Tibial nerve (tissue), 4 donors: ENCODE data around the gene AASS. TPM values are rescaled to one million over a fixed set of nuclear protein-coding genes. Genes with fewer than 3 reads are reported as not detected.

Source experiments
- DNase-seq, 2 donors: peaks; one replicate each; pipeline ENCODE4 v3.0.0-alpha.2; 2019; ENCODE audit warnings: low spot score in 2 of 2
- H3K27ac ChIP-seq, 4 donors: fragments of 200-600 bp; sonication (generic) in 3 of 4; one replicate each; pipeline ENCODE4 v1.5.1; 2017 to 2019; ENCODE audit warnings: mild to moderate bottlenecking in 1 of 4
- H3K27me3 ChIP-seq, 2 donors: fragments of 200-600 bp; sonication (generic) in 1 of 2; one replicate each; pipeline versions ENCODE4 v1.5.1 to v1.6.0; 2017 to 2019
- H3K36me3 ChIP-seq, 3 donors: fragments of 200-600 bp; sonication (generic); one replicate each; pipeline ENCODE4 v1.5.1; 2018 to 2019
- H3K4me1 ChIP-seq, 4 donors: fragments of 200-600 bp; sonication (generic) in 3 of 4; one replicate each; pipeline ENCODE4 v1.5.1; 2017 to 2019
- H3K4me3 ChIP-seq, 4 donors: fragments of 200-600 bp; sonication (generic) in 3 of 4; one replicate each; pipeline ENCODE4 v1.5.1; 2017 to 2019; ENCODE audit warnings: mild to moderate bottlenecking in 1 of 4, moderate library complexity in 1 of 4
- H3K9me3 ChIP-seq, 4 donors: fragments of 200-600 bp; sonication (generic) in 3 of 4; one replicate each; pipeline ENCODE4 v1.5.1; 2017 to 2019
- CTCF ChIP-seq, 5 experiments: fragments of 200-600 bp in 3 of 5; fragments of 450-650 bp in 2 of 5; sonication (generic) in 3 of 5; IDR thresholded peaks; one replicate each; pipeline ENCODE4 v1.5.1; 2016 to 2019; ENCODE audit warnings: antibody characterized with exemption in 5 of 5, mild to moderate bottlenecking in 3 of 5, moderate library complexity in 2 of 5
- EP300 ChIP-seq, 2 donors: sonication (generic); formaldehyde crosslinking; IDR thresholded peaks; one replicate each; pipeline ENCODE4 v1.6.1; 2017; ENCODE audit warnings: antibody characterized with exemption in 2 of 2, mild to moderate bottlenecking in 1 of 2
- POLR2A ChIP-seq, 2 donors: fragments of 450-650 bp; IDR thresholded peaks; one replicate each; pipeline ENCODE4 v1.6.1; 2017; ENCODE audit warnings: antibody characterized with exemption in 2 of 2, mild to moderate bottlenecking in 2 of 2, moderate library complexity in 2 of 2
- WGBS, 2 donors: methylation state at CpG; one replicate each; pipeline ENCODE4 v1.1.5; 2018; 5-methylcytosine and 5-hydroxymethylcytosine counted together
- total RNA-seq, 4 donors: library from RNA; depleted of rRNA; stranded (reverse); fragments of >200 nt; gene quantifications; one replicate each; pipeline ENCODE4 v1.1.0, GENCODE V29; 2016

Gene AASS
- total RNA-seq, 4 donors from 2014 or later = 141 to 231 (median 189) TPM

- TF ChIP-seq POLR2A (IDR thresholded peaks at IDR 0.05) (no peak), CTCF (IDR thresholded peaks at IDR 0.05) (no peak), EP300 (IDR thresholded peaks at IDR 0.05) (no peak)
- no peak for DNase-seq
- Histone ChIP-seq H3K27me3 (no peaks in the 10 kb centered on the region), H3K9me3 (no peaks in the 10 kb centered on the region), H3K4me1 (peaks cover 0 to 23% (median 6%) of the 10 kb centered on the region in 4 donors), H3K36me3 (peaks cover 0 to 32% (median 0%) of the 10 kb centered on the region in 3 donors), H3K27ac (no peak overlapping the region), H3K4me3 (no peak overlapping the region)
- 61 to 73% methylated on average over 2 of the region's 2 CpGs for WGBS, 2 donors
Observed at GRCh38 chr7:122132341-122132740, 11.7 kb downstream of the AASS start.

GRCh38 chr7:122123746-122124145 lies 20.3 kb downstream of the AASS start:
- Histone ChIP-seq H3K27me3 (no peaks in the 10 kb centered on the region), H3K4me1 (no peaks in the 10 kb centered on the region), H3K9me3 (no peaks in the 10 kb centered on the region), H3K4me3 (no peak overlapping the region), H3K36me3 (peaks cover 0 to 75% (median 0%) of the 10 kb centered on the region in 3 donors), H3K27ac (no peak overlapping the region)
- TF ChIP-seq POLR2A (IDR thresholded peaks at IDR 0.05) (no peak), CTCF (IDR thresholded peaks at IDR 0.05) (no peak), EP300 (IDR thresholded peaks at IDR 0.05) (no peak)
- no peak for DNase-seq

- H3K9me3 ChIP-seq = no peaks in the 10 kb centered on the region
- H3K4me3 ChIP-seq = no peak overlapping the region
- H3K27me3 ChIP-seq = no peaks in the 10 kb centered on the region
- TF ChIP-seq EP300 (IDR thresholded peaks at IDR 0.05) (no peak), POLR2A (IDR thresholded peaks at IDR 0.05) (no peak), CTCF (IDR thresholded peaks at IDR 0.05) (no peak)
- H3K27ac ChIP-seq = no peak overlapping the region
- peaks cover 0 to 85% (median 2%) of the 10 kb centered on the region in 3 donors for H3K36me3 ChIP-seq
- H3K4me1 ChIP-seq = no peaks in the 10 kb centered on the region
- 29 to 53% methylated on average over 1 of the region's 1 CpG for WGBS, 2 donors
- no peak for DNase-seq
Observed at GRCh38 chr7:122118757-122119156, 25.3 kb downstream of the AASS start.

GRCh38 chr7:122103064-122103463 lies 41.0 kb downstream of the AASS start:
- H3K27me3 ChIP-seq = no peaks in the 10 kb centered on the region
- no peak for DNase-seq
- peaks cover 0 to 94% (median 5%) of the 10 kb centered on the region in 3 donors for H3K36me3 ChIP-seq
- no peaks in the 10 kb centered on the region for H3K4me1 ChIP-seq
- TF ChIP-seq POLR2A (IDR thresholded peaks at IDR 0.05) (no peak), CTCF (IDR thresholded peaks at IDR 0.05) (no peak), EP300 (IDR thresholded peaks at IDR 0.05) (no peak)
- peaks cover 0 to 54% (median 12%) of the 10 kb centered on the region in 4 donors for H3K9me3 ChIP-seq
- H3K4me3 ChIP-seq = no peak overlapping the region
- no peak overlapping the region for H3K27ac ChIP-seq

- TF ChIP-seq POLR2A (IDR thresholded peaks at IDR 0.05) (no peak), EP300 (IDR thresholded peaks at IDR 0.05) (no peak), CTCF (IDR thresholded peaks at IDR 0.05) (no peak)
- 86 to 91% methylated on average over 3 of the region's 3 CpGs for WGBS, 2 donors
- peaks cover 0 to 69% (median 5%) of the 10 kb centered on the region in 3 donors for H3K36me3 ChIP-seq
Observed at GRCh38 chr7:122100021-122100420, 44.0 kb downstream of the AASS start.

More at GRCh38 chr7:122100021-122100420, 44.0 kb downstream of the AASS start:
- no peak overlapping the region for H3K27ac ChIP-seq
- H3K9me3 ChIP-seq = peaks cover 0 to 31% (median 6%) of the 10 kb centered on the region in 4 donors
- DNase-seq = no peak
- no peaks in the 10 kb centered on the region for H3K27me3 ChIP-seq
- H3K4me1 ChIP-seq = no peaks in the 10 kb centered on the region
- no peak overlapping the region for H3K4me3 ChIP-seq
